ENCODE results near the gene SEC16B. TPM values are rescaled to one million over a fixed set of nuclear protein-coding genes. Genes with fewer than 3 reads are reported as not detected.

Gene SEC16B
- total and polyA plus RNA-seq, 12 donors, result 0.32 to 19.0 (median 1.5) TPM

DNA sequence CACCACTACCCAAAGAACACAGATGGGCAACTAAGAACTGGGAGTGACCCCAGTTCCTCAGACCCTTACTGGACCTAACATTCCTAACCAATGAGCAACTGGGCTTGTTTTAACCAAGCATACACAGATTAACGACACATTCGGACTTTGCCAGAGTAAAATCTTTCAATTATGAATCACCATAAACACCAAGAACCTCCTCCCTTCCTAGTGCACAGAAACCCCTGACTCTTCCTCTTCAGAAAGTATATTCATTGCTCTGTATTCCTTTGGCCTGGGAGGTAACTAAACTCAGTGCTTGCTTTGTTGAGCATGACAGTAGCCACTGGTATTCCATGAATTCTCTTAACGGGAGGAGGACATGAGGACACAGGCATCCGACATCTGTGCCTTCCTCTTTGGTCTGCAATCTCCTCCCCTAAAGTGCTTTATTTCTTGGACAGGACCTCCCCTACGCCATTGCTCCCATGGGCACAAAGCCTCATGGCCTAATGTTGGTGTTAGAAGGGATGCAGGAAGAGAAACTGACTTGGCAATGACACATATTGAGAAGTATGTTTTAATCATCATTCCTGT lies 42.7 kb downstream of the SEC16B start:
- 79 to 89% methylated on average over 5 of the region's 5 CpGs for WGBS, 2 donors
- Histone ChIP-seq H3K4me1 (peaks cover 0 to 10% (median 0%) of the 10 kb centered on the region in 9 donors), H3K27ac (no peak overlapping the region), H3K9me3 (no peaks in the 10 kb centered on the region), H3K36me3 (peaks cover 0 to 50% (median 6%) of the 10 kb centered on the region in 9 donors), H3K4me3 (no peak overlapping the region), H3K27me3 (no peaks in the 10 kb centered on the region)
- intact Hi-C loops (cut with DNase I), result no loop called here
- TF ChIP-seq, protein P1, sequence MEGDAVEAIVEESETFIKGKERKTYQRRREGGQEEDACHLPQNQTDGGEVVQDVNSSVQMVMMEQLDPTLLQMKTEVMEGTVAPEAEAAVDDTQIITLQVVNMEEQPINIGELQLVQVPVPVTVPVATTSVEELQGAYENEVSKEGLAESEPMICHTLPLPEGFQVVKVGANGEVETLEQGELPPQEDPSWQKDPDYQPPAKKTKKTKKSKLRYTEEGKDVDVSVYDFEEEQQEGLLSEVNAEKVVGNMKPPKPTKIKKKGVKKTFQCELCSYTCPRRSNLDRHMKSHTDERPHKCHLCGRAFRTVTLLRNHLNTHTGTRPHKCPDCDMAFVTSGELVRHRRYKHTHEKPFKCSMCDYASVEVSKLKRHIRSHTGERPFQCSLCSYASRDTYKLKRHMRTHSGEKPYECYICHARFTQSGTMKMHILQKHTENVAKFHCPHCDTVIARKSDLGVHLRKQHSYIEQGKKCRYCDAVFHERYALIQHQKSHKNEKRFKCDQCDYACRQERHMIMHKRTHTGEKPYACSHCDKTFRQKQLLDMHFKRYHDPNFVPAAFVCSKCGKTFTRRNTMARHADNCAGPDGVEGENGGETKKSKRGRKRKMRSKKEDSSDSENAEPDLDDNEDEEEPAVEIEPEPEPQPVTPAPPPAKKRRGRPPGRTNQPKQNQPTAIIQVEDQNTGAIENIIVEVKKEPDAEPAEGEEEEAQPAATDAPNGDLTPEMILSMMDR (IDR thresholded peaks at IDR 0.05), result no peak
- DNase-seq (no peak), ATAC-seq (no peak)

DNA sequence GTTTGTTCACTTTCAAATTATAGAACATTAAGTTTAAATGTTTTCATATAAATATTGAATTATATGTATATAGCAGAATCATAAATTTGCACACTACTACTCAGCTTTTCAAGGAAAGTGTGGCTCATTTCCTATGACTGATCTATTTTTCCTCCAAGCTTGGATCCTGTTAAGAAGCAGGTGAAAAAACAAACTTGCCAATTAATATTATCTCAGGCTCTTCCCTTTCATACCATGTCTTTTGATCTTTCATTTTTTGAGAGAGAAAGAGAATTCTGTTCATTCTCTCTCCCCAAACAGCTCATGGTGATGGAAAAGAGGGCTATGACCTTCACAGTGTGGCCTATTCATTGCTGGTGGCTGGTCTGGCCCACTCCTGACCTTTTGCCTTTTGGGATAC lies 43.7 kb downstream of the SEC16B start:
- TF ChIP-seq, protein P1 (IDR thresholded peaks at IDR 0.05), result no peak
- no peak overlapping the region for H3K27ac ChIP-seq
- ATAC-seq (no peak), DNase-seq (no peak)
- peaks cover 0 to 10% (median 0%) of the 10 kb centered on the region in 9 donors for H3K4me1 ChIP-seq
- H3K9me3 ChIP-seq, result no peaks in the 10 kb centered on the region
- H3K27me3 ChIP-seq, result no peaks in the 10 kb centered on the region
- intact Hi-C loops (cut with DNase I), result no loop called here
- H3K4me3 ChIP-seq, result no peak overlapping the region
- peaks cover 0 to 41% (median 4%) of the 10 kb centered on the region in 9 donors for H3K36me3 ChIP-seq

DNA sequence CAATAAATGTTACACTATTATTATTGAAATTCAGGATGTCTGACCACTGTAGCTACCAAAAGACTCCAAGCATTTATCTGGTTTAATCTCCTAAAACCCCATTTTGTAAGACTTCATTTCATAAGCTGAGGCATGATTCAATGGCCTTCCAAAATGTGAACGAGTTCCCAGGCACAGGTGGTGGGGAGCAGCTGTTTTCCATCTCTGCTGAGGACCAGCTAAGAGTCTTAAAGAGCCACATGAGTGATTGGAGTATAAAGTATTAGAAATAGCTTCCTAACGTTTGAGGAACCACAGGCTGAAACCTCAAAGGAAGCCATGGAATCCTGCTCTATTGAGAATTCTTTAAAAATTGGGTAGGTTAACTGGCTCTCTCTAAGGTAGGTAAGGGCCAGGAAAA lies 44.9 kb downstream of the SEC16B start:
- Histone ChIP-seq H3K4me3 (no peak overlapping the region), H3K9me3 (no peaks in the 10 kb centered on the region), H3K4me1 (peaks cover 0 to 10% (median 0%) of the 10 kb centered on the region in 9 donors), H3K27ac (no peak overlapping the region), H3K27me3 (no peaks in the 10 kb centered on the region), H3K36me3 (peaks cover 0 to 29% (median 1%) of the 10 kb centered on the region in 9 donors)
- WGBS, 2 donors, result 57 to 68% methylated on average over 2 of the region's 2 CpGs
- ATAC-seq, result no peak
- TF ChIP-seq, protein P1 (IDR thresholded peaks at IDR 0.05), result no peak
- intact Hi-C loops (cut with DNase I), result no loop called here
- DNase-seq, result no peak

DNA sequence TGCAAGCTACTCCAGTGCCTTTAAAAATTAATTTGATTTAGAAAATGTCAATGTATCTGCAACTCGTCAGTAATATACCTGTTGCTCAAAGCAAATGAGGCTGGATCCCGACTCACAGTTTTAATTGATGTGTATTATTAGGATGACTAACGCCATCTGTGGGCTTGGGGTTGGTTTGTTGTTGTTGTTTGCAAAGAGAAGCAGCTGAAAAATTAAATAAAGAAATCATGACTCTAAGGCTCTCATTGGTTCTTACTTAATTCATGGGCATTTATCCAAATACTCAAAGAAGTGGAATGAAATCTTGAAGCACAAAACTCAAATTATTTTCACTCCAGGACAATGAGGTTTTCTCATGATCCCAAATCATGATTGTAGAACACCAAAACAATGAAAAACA lies 46.4 kb downstream of the SEC16B start:
- DNase-seq (no peak), ATAC-seq (no peak)
- Histone ChIP-seq H3K4me1 (peaks cover 0 to 10% (median 0%) of the 10 kb centered on the region in 9 donors), H3K27ac (no peak overlapping the region), H3K4me3 (no peak overlapping the region), H3K27me3 (no peaks in the 10 kb centered on the region), H3K9me3 (no peaks in the 10 kb centered on the region), H3K36me3 (peaks cover 0 to 13% (median 0%) of the 10 kb centered on the region in 9 donors)
- TF ChIP-seq, protein P1 (IDR thresholded peaks at IDR 0.05), result no peak
- intact Hi-C loops (cut with DNase I), result no loop called here
- 80 to 84% methylated on average over 3 of the region's 3 CpGs for WGBS, 2 donors
